GM19043 (cell line): ENCODE results near the gene PXDN.
"Not testable (repeated sequence)": the region's sequence is repeated elsewhere in the genome, so short reads cannot be mapped to it uniquely, and the experiment has no call there.

Experiments used
- ATAC-seq: cut with Tn5 transposase; IDR thresholded peaks from one replicate; pipeline ENCODE4 v1.9.1; 2021; ENCODE audit warnings: low read depth; ENCODE audit not compliant: unreplicated experiment

PXDN gene

DNA sequence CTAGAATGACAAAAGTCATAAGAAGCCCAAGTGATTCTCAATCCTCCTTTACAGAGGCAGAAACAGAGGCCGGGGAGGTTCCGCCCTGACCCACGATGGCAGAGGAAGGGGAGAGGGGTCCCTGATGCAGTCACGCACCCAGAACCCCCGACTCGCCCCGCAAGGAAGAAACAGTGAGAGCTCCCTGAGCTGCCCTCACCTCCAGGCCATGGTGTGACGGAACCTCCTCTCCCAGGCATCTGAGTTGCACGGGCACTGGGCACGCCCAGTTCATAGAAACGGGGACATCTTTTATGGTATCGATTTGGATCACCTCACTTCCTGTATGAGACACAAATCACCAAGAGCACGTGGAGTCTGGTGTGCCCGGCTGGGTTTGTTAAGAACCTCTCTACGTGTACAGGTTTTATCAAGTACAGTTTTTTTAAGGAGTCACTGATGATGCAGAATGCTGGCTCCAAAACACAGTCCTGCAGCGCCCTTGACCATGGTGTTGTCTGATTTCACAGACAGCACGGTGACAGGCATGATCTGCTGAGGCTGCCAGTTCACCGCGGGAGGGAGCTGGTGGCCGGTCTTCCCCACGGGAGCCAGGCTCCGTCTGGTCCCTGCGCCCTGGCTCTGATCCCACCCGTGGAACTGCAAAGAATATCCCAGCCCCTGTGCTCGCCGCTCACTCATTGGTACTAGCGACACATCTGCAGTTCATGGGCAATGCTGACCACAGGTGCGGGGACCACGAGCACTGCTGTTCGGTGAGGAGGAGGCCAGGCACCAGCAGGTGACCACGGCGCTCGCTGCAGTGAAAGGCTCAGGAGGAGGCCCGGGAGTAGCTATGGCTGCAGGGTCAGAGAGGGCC is 35.6 kb downstream of the PXDN start:
- ATAC-seq, result no peak

- no peak for ATAC-seq
Measured at GRCh38 chr2:1707771-1708418, 36.4 kb downstream of the PXDN start.

- not testable (repeated sequence) for ATAC-seq
Measured at GRCh38 chr2:1706089-1706841, 38.0 kb downstream of the PXDN start.

DNA sequence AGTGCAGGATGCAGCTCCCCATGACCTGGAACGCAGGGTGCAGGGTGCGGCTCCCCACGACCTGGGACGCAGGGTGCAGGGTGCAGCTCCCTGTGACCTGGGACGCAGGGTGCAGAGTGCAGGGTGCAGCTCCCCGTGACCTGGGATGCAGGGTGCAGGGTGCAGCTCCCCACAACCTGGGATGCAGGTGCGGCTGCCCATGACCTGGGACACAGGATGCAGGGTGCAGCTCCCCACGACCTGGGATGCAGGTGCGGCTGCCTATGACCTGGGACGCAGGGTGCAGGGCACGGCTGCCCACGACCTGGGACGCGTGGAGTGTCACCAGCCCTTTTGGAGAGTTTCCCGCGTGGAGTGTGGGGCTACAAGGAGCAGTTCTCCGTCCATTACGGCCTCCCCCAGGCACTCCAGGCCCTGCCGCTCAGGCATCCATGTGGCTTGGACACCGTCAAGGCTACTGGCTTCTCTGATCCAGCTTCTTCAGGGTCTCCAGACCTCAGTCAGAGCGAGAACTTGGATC is 38.7 kb downstream of the PXDN start:
- ATAC-seq, result no peak

DNA sequence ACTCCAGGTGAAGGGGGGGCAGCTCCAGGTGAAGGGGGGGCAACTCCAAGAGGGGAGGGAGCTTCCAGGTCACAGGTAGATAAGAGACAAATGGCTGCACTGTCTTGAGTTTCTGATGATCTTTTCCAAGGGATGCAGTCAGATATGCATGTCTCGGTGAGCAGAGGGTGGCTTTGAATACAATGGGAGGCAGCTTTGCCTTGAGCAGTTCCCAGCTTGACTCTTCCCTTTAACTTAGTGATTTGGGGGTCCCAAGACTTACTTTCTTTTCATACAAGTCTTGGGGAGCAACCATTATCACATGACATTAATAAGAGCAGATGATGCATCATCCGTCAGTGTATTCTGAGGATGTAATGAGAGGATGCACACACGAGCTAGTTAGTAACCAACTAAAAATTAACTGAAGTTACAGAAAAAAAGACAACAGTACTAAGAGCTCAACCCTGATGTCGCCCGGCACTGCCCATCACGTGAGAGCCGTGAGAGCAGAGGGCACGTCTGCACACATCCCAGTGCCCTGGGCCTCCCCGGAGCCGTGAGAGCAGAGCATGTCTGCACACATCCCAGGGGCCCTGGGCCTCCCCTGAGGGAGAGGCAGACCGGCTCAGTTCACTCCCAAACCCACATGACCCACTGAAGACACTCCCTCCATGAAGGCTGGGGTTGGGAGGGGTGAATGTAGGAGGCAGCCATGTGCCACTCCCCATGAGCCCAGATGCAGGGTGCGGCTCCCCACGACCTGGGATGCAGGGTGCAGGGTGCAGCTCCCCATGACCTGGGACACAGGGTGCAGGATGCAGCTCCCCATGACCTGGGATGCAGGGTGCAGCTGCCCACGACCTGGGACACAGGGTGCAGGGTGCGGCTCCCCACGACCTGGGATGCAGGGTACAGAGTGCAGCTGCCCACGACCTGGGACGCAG is 39.4 kb downstream of the PXDN start:
- ATAC-seq, result no peak

DNA sequence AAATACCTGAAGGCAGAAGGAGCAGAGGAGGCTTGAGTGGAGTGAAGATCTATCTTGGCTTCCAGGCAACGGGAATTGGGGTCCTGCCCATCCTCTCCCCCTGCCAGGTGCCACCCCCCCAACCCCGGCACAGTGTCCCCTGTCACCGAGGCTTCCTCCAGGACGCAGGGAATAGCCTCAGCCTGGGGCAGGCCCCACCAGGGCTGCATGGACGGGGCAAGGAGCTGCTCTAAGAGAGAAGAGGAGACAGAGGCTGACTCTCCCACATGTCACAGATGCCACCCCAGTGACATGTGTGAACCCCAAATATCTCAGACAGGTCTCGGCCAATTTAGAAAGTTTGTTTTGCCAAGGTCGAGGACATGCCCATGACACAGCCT is 42.1 kb downstream of the PXDN start:
- ATAC-seq, result no peak

- ATAC-seq, result no peak
Measured at GRCh38 chr2:1701556-1702185, 42.6 kb downstream of the PXDN start.

GRCh38 chr2:1701020-1701419 is 43.3 kb downstream of the PXDN start:
- no peak for ATAC-seq

DNA sequence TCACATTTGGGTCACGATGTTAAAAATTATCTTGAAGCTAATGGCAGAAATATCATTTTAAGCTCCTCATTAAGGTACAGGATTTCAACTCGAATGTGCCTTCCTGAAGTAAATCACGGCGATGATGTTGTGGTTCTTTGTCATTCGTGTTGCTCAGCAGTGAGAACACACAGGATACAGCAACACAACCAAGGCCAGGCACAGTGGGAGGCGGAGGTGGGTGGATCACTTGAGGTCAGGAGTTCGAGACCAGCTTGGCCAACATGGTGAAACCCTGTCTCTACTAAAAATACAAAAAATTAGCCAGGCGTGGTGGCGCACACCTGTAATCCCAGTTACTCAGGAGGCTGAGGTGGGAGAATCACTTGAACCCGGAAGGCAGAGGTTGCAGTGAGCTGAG is 43.9 kb downstream of the PXDN start:
- not testable (repeated sequence) for ATAC-seq

DNA sequence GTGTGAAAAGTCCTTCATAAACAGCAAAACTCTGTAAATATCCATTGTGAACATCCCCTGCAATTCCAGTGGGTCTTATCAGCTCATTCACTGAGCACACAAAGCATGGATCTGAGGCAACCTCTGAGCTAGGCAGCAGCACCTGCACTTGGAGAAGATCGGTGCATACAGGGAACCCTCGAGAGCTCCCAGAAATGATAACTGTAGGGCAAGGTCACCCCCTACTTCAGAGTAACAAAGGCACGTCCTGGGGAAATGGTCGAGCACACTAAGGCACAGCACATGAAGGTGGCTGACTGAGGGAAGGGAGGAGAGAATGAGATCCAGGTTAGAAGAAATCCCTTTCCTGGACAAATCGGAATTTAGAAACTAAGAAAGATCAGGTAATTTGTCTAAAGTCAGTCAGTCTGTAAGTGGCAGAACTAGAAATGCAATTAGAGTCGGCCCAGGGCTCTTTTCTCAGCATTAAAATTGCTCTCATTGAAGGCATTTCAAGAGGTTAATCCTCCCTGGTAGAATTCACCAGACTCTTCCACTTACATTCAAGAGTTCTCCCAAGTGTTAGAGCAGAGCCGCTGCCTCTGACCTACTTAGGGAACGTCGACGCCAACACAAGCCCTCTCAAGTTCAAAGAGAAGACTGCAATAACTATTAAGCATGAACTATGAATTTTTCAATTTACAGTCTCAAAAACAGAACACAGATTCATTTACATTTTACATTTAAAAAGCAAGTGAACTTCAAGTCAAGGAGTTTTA is 45.9 kb downstream of the PXDN start:
- no peak for ATAC-seq

- ATAC-seq, result no peak
Measured at GRCh38 chr2:1697601-1698000, 46.7 kb downstream of the PXDN start.

GRCh38 chr2:1696472-1696871 is 47.8 kb downstream of the PXDN start:
- ATAC-seq, result no peak

GRCh38 chr2:1694371-1695271 is 49.7 kb downstream of the PXDN start:
- ATAC-seq, result no peak

GRCh38 chr2:1693723-1694122 is 50.6 kb downstream of the PXDN start:
- no peak for ATAC-seq

DNA sequence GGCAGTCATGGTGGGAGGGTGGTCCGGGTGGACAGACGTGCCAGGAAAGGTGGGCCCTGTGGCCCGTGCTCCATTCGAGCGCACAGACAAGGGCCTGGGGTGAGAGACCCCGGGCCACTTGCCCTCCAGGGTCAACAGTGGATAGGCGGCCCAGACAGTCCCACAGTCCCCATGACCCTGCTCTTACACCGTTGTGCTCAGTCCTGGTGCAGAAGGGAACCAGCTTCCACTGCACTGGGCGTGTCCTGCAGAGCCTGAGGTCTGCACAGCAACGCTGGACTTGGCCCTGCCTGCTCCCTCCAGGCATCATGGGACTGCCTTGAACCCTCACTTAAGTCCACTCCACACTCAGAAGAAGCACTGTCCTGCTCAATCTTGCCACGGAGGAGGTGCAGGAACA is 52.0 kb downstream of the PXDN start:
- no peak for ATAC-seq

GRCh38 chr2:1691366-1691765 is 52.9 kb downstream of the PXDN start:
- no peak for ATAC-seq

DNA sequence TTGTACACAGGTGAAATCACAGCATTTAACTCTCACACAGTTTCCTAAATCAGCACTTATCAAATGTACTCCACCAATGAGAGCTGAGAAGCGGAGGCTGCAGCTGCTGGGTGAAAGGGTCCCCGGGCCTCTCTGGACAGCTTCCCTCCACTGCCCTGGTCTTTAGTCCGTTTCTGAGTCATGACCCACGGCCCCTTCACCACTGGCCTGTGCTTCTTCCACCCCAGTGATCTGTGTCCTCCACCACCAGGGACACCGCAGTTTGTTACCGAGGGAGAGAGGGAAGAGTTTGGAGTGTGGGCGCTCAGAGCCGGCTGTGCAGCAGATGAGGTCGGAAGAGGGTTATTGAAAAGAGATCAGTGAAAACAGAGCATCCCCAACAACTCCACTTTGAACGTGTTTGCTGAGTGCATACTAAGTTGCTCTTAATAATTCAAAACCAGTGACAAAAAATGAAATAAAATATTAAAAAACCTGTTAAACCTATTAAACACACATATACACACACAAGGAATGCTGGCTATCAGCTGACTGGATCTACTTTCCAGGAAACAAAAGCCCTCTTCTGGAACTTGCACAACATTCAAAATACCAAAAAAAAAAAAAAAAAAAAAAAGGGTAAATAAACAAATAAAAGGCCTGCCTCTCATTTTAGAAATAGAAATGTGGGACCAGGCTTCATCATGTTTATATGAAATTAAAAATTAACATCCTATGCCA is 54.1 kb downstream of the PXDN start:
- no peak for ATAC-seq
